Mesodermal cell (in vitro differentiated cells): ENCODE data around the gene LLGL2.
"Not testable (repeated sequence)": the region's sequence is repeated elsewhere in the genome, so short reads cannot be mapped to it uniquely, and the experiment has no call there.

Experiments
- H3K27ac ChIP-seq: 2 replicates; pipeline ENCODE4 v1.7.0; 2013; ENCODE audit warnings: mild to moderate bottlenecking, low read depth, low read length, moderate library complexity; ENCODE audit not compliant: severe bottlenecking
- H3K36me3 ChIP-seq: 2 replicates; pipeline ENCODE4 v1.7.1; 2013; ENCODE audit warnings: mild to moderate bottlenecking, low read length, moderate library complexity; ENCODE audit not compliant: control insufficient read depth, insufficient read depth
- H3K4me1 ChIP-seq: one replicate; pipeline ENCODE4 v1.7.1; 2013; ENCODE audit warnings: mild to moderate bottlenecking, low read length; ENCODE audit not compliant: insufficient read depth, control insufficient read depth, poor library complexity, severe bottlenecking
- H3K4me3 ChIP-seq: 2 replicates; pipeline ENCODE4 v1.7.0; 2013; ENCODE audit warnings: low read length, control low read depth, mild to moderate bottlenecking; ENCODE audit not compliant: insufficient read depth, poor library complexity, severe bottlenecking; ENCODE audit errors: extremely low read depth
- H3K9me3 ChIP-seq: 2 replicates; pipeline ENCODE4 v1.7.1; 2013; ENCODE audit warnings: mild to moderate bottlenecking, low read length, moderate library complexity; ENCODE audit not compliant: control insufficient read depth
- WGBS, 2 experiments: methylation state at CpG; one replicate each; pipeline ENCODE4 v1.1.5; 2013; ENCODE audit warnings: missing lambda C conversion rate in 2 of 2; ENCODE audit not compliant: insufficient coverage in 2 of 2; 5-methylcytosine and 5-hydroxymethylcytosine counted together

The LLGL2 gene

DNA sequence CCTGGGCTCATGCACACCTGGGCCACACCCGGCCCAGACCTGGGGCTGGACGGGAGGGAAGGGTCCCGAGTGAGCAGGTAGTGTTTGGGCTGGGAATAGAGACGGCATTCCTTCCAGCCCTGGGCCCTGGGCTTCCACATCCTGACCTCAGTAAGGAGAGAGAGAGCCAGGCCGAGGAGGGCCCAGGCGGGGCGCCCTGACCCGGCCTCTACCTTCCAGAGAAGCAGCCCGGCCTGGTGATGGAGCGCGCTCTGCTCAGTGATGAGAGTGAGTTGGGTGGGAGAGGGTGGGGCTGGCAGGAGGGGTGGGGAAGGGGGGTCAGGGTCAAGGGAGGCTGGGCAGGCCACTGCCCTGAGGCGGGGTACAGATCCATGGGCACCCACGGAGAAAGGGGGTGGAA is 48.5 kb downstream of the LLGL2 start:
- peaks cover 13% of the 10 kb centered on the region for H3K4me1 ChIP-seq
- H3K4me3 ChIP-seq, result no peak overlapping the region
- H3K36me3 ChIP-seq, result peaks cover 3% of the 10 kb centered on the region
- H3K27ac ChIP-seq, result no peak overlapping the region
- H3K9me3 ChIP-seq, result no peaks in the 10 kb centered on the region
- WGBS, 2 experiments, result 94% methylated on average over 5 to 6 of the region's 13 CpGs

DNA sequence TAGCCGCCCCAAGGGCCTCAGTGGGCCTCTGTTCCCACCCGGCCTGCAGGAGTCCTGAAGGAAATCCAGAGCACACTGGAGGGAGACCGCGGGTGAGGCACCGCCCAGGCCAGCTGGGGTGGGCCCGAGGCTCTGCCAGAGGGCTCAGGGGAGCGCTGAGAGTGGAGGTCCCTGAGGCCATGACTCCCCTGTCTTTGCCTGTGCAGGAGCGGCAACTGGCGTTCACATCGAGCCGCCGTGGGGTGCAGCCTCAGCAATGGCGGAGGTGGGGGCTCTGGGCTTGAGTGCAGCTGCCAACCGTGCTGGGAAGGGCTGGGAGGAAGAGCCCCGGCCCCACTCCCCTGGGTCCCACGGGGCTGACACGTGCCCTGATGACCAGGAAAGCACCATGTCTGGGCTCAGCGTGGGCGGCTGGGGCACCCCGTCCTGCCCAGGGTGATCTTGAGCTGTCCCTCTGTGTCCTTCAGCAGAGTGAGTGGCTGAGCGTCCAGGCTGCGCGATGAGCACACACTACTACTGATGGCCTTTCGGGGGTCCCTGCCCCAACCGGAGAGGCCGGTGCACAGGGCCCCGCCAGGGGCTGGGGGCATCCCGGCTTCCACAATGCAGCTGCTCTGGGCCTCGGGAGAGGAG is 49.0 kb downstream of the LLGL2 start:
- Histone ChIP-seq H3K9me3 (no peaks in the 10 kb centered on the region), H3K4me3 (no peak overlapping the region), H3K36me3 (peaks cover 3% of the 10 kb centered on the region), H3K27ac (no peak overlapping the region), H3K4me1 (peaks cover 13% of the 10 kb centered on the region)
- 94% methylated on average over 27 of the region's 29 CpGs for WGBS, 2 experiments

DNA sequence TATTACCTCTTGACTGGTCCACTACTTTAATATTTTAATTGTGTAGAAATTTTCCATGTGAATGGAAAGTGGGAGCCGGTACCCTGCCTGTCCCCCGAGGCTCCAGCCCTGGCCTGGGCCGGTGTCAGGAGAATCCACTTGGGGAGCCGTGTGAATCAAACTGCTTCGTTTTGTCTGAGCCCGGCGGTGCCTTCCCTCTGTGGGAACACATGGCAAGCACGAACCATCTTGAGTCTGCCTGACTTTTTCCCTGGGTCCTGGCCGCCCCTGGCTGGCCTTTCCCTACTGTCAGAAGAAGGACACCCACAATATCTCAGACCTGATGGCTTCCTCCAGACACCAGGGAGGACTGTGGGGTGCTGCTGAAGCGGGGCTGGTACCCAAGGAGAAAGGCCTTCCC is 49.7 kb downstream of the LLGL2 start:
- Histone ChIP-seq H3K36me3 (peaks cover 3% of the 10 kb centered on the region), H3K4me3 (no peak overlapping the region), H3K4me1 (peaks cover 13% of the 10 kb centered on the region), H3K9me3 (no peaks in the 10 kb centered on the region), H3K27ac (no peak overlapping the region)
- WGBS, 2 experiments, result 91 to 100% methylated on average over 5 to 10 of the region's 10 CpGs

GRCh38 chr17:75575728-75576127 is 50.2 kb downstream of the LLGL2 start:
- H3K27ac ChIP-seq, result no peak overlapping the region
- H3K36me3 ChIP-seq, result peaks cover 3% of the 10 kb centered on the region
- peaks cover 8% of the 10 kb centered on the region for H3K4me1 ChIP-seq
- H3K4me3 ChIP-seq, result no peak overlapping the region
- H3K9me3 ChIP-seq, result no peaks in the 10 kb centered on the region
- WGBS, 2 experiments, result 77 to 81% methylated on average over 11 of the region's 11 CpGs

- 88 to 97% methylated on average over 7 to 10 of the region's 15 CpGs for WGBS, 2 experiments
- peaks cover 3% of the 10 kb centered on the region for H3K36me3 ChIP-seq
- H3K9me3 ChIP-seq, result no peaks in the 10 kb centered on the region
- H3K4me3 ChIP-seq, result no peak overlapping the region
- no peak overlapping the region for H3K27ac ChIP-seq
- H3K4me1 ChIP-seq, result no peaks in the 10 kb centered on the region
These were observed 51.2 kb downstream of the LLGL2 start for GRCh38 chr17:75576661-75577060.

GRCh38 chr17:75581121-75581725 is 55.7 kb downstream of the LLGL2 start:
- not testable (repeated sequence) for H3K27ac ChIP-seq, H3K4me1 ChIP-seq, H3K4me3 ChIP-seq, H3K9me3 ChIP-seq, H3K36me3 ChIP-seq
- WGBS, 2 experiments, result 91 to 93% methylated on average over 22 of the region's 23 CpGs

- H3K4me3 ChIP-seq, H3K36me3 ChIP-seq, H3K27ac ChIP-seq, H3K4me1 ChIP-seq, H3K9me3 ChIP-seq: not testable (repeated sequence)
- WGBS, 2 experiments, result 90 to 100% methylated on average over 1 to 4 of the region's 6 CpGs
These were observed 57.7 kb downstream of the LLGL2 start for GRCh38 chr17:75583197-75583596.

DNA sequence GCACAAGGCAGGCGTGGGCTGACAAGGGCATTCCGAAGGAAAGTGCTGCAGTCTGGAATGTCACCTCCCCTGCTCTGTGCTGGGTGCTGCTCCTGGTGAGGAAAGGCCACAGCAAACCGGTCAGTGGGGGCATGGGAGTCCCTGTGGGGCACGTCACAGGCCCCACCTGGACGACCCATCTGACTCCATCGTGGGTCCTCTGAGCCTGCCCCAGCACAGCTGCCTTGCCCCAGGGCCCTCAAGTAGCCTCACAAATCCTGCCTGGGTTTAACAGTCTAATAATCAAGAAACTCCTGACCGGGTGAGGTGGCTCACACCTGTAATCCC is 59.3 kb downstream of the LLGL2 start:
- 93 to 95% methylated on average over 7 of the region's 7 CpGs for WGBS, 2 experiments
- no peaks in the 10 kb centered on the region for H3K36me3 ChIP-seq
- peaks cover 6% of the 10 kb centered on the region for H3K9me3 ChIP-seq
- H3K27ac ChIP-seq, result no peak overlapping the region
- no peak overlapping the region for H3K4me3 ChIP-seq
- no peaks in the 10 kb centered on the region for H3K4me1 ChIP-seq

DNA sequence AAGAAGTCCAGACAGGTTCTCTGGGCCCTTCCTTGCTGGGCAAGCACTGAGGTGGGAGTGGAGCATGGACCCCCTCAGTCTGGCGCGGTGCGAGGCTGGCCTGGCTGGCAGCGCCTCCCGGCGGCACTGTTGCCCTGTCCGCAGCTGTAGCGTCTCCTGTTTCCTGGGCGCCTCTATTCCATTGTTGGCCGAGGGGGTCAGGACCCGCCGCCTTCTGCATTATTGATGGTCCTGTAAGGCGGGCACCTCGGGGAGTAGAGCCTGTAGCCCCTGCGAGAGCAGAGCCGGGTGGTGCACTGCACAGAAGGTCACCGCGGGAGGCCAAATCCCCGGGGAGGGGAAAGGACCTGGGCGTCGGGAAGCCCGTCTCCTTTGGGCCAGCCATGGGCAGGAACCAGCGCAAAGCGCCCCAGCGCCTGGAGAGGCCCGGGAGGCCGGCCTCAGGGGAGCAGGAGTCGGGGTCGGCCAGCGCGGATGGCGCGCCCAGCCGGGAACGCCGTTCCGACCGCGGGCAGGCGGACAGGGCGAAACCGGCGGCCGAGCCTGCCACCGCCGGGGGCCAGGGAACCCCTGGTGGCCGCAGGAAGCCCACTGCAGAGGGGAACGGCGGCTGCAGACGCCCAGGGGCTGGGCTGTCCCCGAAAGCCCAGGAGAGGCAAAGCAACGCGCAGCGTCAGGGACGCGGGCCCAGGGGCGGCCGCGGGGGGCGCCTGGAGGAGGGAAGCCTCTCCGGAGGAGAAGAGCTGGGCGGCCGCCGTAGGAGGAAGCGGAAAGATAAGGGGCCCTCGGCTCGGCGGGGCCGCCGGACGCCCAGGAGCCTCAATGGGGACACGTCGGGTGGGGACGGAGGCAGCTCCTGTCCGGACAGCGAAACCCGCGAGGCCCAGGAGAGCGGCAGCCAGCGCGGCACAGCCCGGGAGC is 62.4 kb downstream of the LLGL2 start, which contains the start of gene MYO15B:
Gene MYO15B (plus strand): TSS at position 126 of the 921 bp plus-strand sequence. CDS start 258 bp downstream, at position 384.
- Histone ChIP-seq H3K9me3 (peaks cover 6% of the 10 kb centered on the region), H3K4me3 (peak within 1 kb of the TSS; percentile 41), H3K36me3 (no peaks in the 10 kb centered on the region), H3K4me1 (no peaks in the 10 kb centered on the region), H3K27ac (peak within 1 kb of the TSS; percentile 64)
- WGBS, 2 experiments, result 18 to 20% methylated on average over 75 to 82 of the region's 82 CpGs

DNA sequence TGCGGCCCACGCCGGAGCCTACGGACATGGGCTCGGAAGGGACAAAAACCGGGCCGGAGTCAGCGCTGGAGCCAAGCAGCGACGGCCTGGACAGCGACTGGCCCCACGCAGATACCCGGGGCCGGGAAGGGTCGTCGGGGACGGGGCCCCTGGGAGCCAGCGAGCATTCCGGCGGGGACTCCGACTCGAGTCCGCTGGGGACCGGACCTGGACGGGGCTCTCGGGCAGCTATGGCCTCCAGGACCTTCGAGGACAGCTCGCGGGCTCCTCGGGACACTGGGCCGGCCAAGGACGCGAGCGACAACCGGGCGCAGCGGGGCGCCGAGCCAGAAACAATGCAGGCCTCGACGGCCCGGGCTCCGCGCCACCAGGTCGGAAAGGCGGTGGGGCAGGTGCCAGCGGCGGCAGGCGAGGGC is 63.1 kb downstream of the LLGL2 start:
- WGBS, 2 experiments, result 19 to 21% methylated on average over 49 of the region's 49 CpGs
- H3K27ac ChIP-seq, result peak overlapping the region; percentile 64

More for the DNA sequence above, 63.1 kb downstream of the LLGL2 start:
- H3K9me3 ChIP-seq, result peaks cover 6% of the 10 kb centered on the region
- H3K36me3 ChIP-seq, result no peaks in the 10 kb centered on the region
- H3K4me3 ChIP-seq, result peak overlapping the region; percentile 41
- no peaks in the 10 kb centered on the region for H3K4me1 ChIP-seq
